Measurements from ENCODE around the gene ABHD14A. TPM values are rescaled to one million over a fixed set of nuclear protein-coding genes. Genes with fewer than 3 reads are reported as not detected.
"Not testable (repeated sequence)": the region's sequence is repeated elsewhere in the genome, so short reads cannot be mapped to it uniquely, and the experiment has no call there.

Gene ABHD14A
- total RNA-seq, 2 experiments from 2014 or later, result 10.2 to 12.9 TPM

DNA sequence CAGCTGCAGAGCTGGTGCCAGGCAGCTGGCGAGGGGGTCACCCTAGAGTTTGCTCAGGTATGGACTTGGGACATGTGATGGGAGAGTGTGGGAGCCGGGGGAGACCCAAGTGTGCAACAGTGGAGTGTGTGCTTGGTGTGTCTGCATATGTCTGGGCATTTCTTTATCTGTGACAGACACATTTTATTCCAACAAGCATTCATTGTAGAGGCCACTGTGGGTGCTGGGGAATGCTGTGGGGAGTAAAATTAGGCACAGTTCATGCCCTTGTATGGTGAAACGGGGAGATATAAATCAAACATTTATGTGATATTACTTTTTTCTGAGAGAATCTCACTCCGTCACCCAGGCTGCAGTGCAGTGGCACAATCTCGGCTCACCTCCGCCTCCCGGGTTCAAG, 12.7 kb downstream of the ABHD14A start:
- Mint-ChIP-seq H3K36me3 (peaks cover 15% of the 10 kb centered on the region), H3K4me1 (peaks cover 20% of the 10 kb centered on the region), H3K9me3 (no peaks in the 10 kb centered on the region), H3K27me3 (no peaks in the 10 kb centered on the region), H3K4me3 (no peak overlapping the region), H3K27ac (no peak overlapping the region)
- no peak for DNase-seq

DNA sequence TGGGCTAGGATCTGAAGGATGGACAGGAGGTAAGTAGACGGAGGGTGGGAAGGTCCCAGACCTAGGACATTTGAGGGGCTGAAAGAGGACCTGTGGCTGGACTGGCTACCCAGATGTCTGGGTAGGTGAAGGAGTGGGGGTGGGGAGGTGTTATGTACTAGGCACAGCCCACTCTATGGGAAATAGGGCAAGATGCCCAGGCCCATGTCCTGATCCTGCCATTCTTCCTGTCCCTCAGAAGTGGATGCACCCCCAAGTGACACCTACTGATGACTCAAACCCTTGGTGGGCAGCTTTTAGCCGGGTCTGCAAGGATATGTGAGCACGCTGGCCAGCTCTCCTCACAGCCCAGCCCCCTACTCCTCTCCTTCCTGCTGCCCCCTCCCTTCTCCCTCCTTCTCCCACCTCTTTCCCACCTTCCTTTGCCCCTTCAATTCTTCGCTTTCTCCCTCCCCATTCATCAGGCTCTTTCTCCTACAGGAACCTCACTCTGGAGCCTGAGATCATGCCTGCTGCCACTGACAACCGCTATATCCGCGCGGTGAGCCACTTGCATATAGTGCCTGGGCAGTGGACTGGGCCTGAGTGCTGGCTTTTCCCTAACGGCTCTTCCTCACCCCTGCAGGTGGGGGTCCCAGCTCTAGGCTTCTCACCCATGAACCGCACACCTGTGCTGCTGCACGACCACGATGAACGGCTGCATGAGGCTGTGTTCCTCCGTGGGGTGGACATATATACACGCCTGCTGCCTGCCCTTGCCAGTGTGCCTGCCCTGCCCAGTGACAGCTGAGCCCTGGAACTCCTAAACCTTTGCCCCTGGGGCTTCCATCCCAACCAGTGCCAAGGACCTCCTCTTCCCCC, 13.7 kb downstream of the ABHD14A start:
- no peak overlapping the region for H3K27ac Mint-ChIP-seq
- no peaks in the 10 kb centered on the region for H3K9me3 Mint-ChIP-seq
- no peak overlapping the region for H3K4me3 Mint-ChIP-seq
- peaks cover 23% of the 10 kb centered on the region for H3K4me1 Mint-ChIP-seq
- DNase-seq, result no peak
- peaks cover 3% of the 10 kb centered on the region for H3K27me3 Mint-ChIP-seq
- peaks cover 23% of the 10 kb centered on the region for H3K36me3 Mint-ChIP-seq

DNA sequence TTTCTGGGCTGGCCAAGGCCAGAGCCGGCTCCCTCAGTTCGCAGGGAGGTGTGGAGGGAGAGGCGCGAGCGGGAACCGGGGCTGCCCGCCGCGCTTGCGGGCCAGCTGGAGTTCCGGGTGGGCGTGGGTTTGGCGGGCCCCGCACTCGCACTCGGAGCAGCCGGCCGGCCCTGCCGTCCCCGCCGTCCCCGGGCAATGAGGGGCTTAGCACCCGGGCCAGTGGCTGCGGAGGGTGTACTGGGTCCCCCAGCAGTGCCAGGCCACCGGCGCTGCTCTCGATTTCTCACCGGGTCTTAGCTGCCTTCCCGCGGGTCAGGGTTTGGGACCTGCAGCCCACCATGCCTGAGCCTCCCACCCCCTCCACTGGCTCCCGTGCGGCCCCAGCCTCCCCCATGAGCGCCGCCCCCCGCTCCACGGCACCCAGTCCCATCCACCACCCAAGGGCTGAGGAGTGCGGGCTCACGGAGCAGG, 15.7 kb downstream of the ABHD14A start:
- not testable (repeated sequence) for H3K4me3 Mint-ChIP-seq, H3K27me3 Mint-ChIP-seq, DNase-seq, H3K9me3 Mint-ChIP-seq
- Mint-ChIP-seq H3K27ac (peak overlapping the region; percentile 83), H3K4me1 (peaks cover 28% of the 10 kb centered on the region), H3K36me3 (peaks cover 44% of the 10 kb centered on the region)

DNA sequence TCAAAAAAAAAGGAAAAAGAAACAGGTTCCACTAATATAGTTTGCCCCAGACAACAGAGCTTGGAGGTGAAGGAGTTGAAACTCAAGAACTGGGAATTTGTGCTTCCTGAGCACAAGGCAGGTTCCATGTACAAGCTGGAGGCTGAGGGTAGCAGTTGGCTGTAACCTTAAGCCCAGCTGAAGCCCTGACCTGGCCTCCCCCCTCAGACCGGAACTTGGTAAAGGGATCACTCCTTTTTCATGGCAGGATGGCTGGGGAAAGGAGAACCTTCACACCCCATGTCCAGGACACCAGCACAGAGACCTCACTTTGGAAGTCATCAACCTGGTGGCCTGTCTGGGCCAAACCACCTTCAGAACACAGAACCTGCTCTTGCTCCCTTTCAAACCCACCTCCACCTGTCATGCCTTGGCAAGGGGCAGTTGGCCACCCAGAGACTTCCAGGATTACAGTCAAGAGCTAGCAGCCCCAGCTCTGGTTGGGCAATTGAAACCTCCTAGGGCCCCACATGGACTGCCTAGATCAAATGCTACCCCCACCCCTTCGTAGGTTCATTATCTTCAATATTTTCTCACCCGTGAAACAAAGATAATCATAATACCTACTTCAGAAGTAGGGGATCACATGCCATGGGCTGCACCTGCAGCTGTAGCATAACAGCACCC, 17.3 kb downstream of the ABHD14A start:
- Mint-ChIP-seq H3K27ac (peak overlapping the region; percentile 83), H3K36me3 (peaks cover 47% of the 10 kb centered on the region), H3K27me3 (peaks cover 3% of the 10 kb centered on the region), H3K4me3 (peak overlapping the region; percentile 100), H3K9me3 (no peaks in the 10 kb centered on the region), H3K4me1 (peaks cover 28% of the 10 kb centered on the region)
- DNase-seq, result no peak

DNA sequence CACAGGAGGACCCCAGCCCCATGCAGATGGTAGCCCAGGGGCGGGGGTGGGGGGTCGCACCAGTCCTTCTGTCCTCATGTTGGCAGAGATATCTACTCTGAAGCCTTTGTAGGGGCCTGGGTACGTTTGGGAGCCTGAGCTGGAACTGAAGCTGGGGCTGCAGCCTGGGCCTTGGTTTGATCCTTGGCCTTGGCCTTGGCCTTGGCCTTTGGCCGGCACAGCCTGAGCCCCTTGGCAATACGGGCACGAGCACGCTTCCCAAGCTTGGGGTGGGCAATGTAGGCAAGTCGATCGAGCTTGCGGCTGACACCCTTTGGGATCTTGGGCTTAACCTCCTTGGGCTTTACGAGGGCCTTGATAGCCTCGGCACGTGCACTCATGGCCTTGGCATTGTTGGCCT, 18.8 kb downstream of the ABHD14A start:
- Mint-ChIP-seq H3K4me1 (peaks cover 28% of the 10 kb centered on the region), H3K36me3 (peaks cover 47% of the 10 kb centered on the region), H3K4me3 (peak overlapping the region; percentile 100), H3K27ac (peak overlapping the region; percentile 99)
- H3K27me3 Mint-ChIP-seq, DNase-seq, H3K9me3 Mint-ChIP-seq: not testable (repeated sequence)

DNA sequence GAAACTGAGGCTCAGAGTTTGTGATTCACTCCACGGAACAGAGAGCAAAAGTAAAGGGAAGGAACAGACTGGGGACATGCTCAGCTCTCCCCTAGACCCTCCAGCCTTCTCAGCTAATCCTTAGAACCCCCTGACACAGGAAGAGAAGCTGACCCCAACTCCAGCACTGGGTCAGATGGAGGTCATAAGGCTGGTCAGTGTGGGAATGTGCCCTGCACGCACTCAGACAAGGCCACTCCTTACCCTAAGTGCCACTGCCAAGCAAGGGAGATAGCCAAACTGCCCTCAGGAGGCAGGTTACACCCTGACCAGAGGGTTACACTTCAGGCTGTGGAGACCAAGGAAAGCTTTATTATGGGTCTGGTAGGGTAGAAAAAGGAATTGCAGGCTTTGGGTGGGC, 19.7 kb downstream of the ABHD14A start:
- H3K27ac Mint-ChIP-seq, result peak overlapping the region; percentile 99
- peaks cover 3% of the 10 kb centered on the region for H3K27me3 Mint-ChIP-seq
- H3K36me3 Mint-ChIP-seq, result peaks cover 47% of the 10 kb centered on the region
- H3K4me3 Mint-ChIP-seq, result peak overlapping the region; percentile 100
- DNase-seq, result no peak
- no peaks in the 10 kb centered on the region for H3K9me3 Mint-ChIP-seq
- peaks cover 25% of the 10 kb centered on the region for H3K4me1 Mint-ChIP-seq

DNA sequence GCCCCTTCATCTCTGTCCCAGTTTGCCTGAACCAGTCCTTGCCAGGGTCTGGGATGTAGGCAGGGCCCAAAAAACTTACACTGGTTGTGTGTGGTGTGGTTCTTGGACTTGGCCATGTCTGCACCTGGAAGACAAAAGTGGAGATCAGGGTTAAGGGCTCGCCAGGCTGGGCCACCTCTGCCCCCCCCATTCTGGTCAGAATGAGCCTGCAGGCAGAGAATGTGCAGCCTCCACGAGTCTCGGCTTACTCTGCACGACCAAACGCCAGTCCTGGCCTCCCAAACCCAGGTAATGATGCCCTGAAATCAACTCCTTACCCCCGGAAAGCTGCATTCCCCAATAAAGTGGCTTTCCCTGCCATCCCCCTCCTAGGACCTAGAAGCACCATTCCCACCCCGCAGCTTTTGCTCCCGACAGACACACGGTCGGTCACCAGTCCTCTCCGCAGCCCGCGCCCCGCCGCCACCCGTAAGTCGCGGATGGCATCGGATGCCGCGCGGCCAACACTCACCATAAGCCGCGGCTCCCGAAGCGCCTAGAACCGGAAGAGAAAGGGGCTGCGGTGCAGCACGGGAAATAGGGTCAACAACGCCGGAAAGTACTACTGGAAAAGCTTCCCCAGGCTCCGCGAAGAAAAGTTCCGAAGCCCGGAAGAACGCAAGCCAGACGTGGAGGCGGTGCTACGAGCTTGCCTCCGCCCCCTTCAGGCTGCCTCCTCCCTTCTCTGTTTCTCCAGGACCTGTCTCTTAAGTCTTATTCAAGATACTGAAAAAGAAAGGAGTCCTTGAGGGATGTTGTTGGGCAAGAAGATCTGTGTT, 20.7 kb downstream of the ABHD14A start, which contains the start of gene RPL29:
TSS of gene RPL29 (minus strand) at position 550 of the 818 bp plus-strand sequence. CDS start at position 116, 434 bp downstream.
- Mint-ChIP-seq H3K4me1 (peaks cover 25% of the 10 kb centered on the region), H3K27me3 (peaks cover 3% of the 10 kb centered on the region), H3K9me3 (no peaks in the 10 kb centered on the region), H3K4me3 (peak within 1 kb of the TSS; percentile 100), H3K27ac (peak within 1 kb of the TSS; percentile 99), H3K36me3 (peaks cover 47% of the 10 kb centered on the region)
- DNase-seq, result peak; percentile 90

DNA sequence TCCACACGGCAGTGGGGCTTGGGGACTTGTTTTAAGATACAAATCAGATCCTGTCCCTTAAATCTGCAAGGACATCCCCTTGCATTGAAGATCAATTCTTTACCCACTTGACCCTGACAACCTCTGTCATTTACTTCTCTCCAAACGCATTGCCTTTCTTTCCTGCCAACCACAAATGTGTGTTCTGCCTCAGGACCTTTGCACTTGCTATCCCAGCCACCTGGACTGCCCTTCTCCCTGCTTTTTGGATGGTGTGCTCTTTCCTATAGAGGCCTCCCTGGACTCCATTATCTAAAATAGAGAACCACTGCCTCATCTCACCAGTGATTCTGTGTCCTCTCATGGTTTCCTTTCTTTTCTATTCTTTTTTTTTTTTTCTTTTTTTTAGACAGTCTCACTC, 22.3 kb downstream of the ABHD14A start:
- no peak overlapping the region for H3K27ac Mint-ChIP-seq
- peaks cover 3% of the 10 kb centered on the region for H3K27me3 Mint-ChIP-seq
- H3K4me3 Mint-ChIP-seq, result no peak overlapping the region
- peaks cover 36% of the 10 kb centered on the region for H3K36me3 Mint-ChIP-seq
- H3K9me3 Mint-ChIP-seq, result no peaks in the 10 kb centered on the region
- peaks cover 27% of the 10 kb centered on the region for H3K4me1 Mint-ChIP-seq
- no peak for DNase-seq

DNA sequence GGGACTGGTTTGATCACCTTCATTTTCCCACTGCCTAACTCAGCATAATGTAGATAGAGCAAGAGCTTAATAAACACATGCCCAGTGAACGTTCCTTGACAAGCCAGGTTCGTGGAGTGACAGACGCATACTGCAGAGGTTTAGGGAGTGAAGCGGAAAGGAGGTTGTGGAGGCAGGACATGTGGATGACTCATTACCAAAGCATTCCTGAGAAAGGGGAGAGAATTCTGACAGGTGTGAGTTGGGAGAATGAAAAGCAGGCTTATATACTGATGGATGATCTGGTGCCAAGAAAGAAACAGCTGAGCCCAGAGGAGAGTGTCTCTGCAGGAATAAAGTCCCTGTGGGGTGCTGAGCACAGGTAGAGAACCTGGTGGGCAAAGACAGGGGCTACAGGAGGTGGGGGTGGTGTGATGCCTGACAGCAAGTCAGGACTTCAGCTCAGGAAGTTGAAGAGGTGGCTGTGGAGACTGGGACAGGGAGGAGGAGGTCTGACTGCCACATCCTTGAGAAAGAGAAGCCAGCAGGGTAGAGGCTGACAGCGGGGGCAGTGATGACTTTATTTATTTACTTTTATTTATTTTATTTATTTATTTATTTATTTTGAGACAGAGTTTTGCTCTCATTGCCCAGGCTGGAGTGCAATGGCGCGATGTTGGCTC, 23.2 kb downstream of the ABHD14A start:
- H3K4me3 Mint-ChIP-seq, result no peak overlapping the region
- peaks cover 3% of the 10 kb centered on the region for H3K27me3 Mint-ChIP-seq
- H3K36me3 Mint-ChIP-seq, result peaks cover 28% of the 10 kb centered on the region
- H3K4me1 Mint-ChIP-seq, result peaks cover 21% of the 10 kb centered on the region
- DNase-seq, result no peak
- H3K9me3 Mint-ChIP-seq, result no peaks in the 10 kb centered on the region
- no peak overlapping the region for H3K27ac Mint-ChIP-seq

DNA sequence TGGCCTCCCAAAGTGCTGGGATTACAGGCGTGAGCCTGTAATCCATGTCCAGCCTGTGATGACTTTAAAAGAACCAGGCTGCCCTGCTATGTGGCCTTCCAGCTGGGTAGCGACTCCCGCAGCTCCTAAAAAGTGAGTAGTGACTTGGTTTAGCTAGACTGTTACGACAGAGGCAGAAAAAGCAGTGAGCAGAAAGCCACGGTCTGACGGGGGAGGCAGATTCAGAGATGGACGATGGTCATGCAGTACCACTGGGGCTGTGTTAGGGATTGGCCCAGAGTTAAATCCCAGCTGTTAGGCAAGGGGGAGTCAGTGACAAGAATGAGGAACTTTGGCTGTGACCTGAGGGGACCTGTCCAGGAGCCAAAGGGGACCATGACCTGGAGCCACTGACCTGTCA, 23.9 kb downstream of the ABHD14A start:
- no peak overlapping the region for H3K4me3 Mint-ChIP-seq
- no peaks in the 10 kb centered on the region for H3K27me3 Mint-ChIP-seq
- no peak overlapping the region for H3K27ac Mint-ChIP-seq
- peaks cover 21% of the 10 kb centered on the region for H3K36me3 Mint-ChIP-seq
- no peak for DNase-seq
- H3K4me1 Mint-ChIP-seq, result peaks cover 18% of the 10 kb centered on the region
- no peaks in the 10 kb centered on the region for H3K9me3 Mint-ChIP-seq

DNA sequence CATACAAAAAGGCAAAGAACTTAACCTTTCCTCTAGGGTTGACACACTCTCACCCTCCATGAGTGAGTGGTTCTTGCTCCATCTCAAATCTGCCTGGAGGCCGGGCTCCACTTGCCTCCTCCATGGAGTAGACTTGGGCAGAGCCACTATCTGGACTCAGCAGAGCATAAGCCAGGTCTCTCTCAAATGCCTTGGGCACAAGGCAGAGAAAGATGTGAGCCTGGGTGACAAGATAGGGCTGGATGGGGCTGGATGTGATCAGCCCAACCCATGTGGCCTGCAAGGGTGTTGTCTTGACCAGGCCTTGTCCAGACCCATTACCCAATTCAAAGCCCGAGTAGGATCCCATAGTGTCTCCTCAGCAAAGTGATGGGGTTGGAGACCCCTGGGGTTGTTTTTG, 25.0 kb downstream of the ABHD14A start:
- Mint-ChIP-seq H3K27ac (no peak overlapping the region), H3K27me3 (no peaks in the 10 kb centered on the region), H3K9me3 (no peaks in the 10 kb centered on the region), H3K4me3 (no peak overlapping the region), H3K4me1 (peaks cover 8% of the 10 kb centered on the region), H3K36me3 (peaks cover 10% of the 10 kb centered on the region)
- DNase-seq, result no peak

DNA sequence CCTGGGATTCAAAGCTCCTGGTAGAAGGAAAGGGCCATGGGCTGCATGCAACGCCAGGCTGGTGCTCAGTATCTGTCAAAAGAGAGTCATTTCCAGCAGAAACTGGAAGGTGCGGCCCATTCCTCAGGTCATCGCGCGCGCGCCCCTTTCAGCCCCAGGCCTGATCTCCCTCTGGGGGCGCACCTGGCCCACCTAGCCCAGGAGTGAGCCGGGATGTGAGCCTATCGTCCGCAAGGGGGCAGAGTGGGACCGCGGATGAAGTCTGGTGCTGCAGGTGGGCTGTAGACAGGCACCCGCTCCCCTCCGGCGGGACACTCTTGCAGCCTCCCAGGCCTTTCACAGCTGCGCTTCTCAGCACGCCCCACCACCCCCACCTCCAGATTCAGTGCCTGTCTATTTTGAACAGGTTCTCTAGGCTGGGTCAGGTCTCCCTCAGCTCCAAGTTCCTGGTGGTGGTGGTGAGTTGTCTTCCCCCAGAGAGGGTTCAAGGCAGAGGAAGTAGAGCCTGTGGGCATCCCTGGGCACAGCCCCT, 26.6 kb downstream of the ABHD14A start:
- Mint-ChIP-seq H3K4me1 (peaks cover 12% of the 10 kb centered on the region), H3K36me3 (no peaks in the 10 kb centered on the region), H3K27ac (no peak overlapping the region), H3K4me3 (no peak overlapping the region), H3K9me3 (no peaks in the 10 kb centered on the region), H3K27me3 (no peaks in the 10 kb centered on the region)
- peak; percentile 88 for DNase-seq

DNA sequence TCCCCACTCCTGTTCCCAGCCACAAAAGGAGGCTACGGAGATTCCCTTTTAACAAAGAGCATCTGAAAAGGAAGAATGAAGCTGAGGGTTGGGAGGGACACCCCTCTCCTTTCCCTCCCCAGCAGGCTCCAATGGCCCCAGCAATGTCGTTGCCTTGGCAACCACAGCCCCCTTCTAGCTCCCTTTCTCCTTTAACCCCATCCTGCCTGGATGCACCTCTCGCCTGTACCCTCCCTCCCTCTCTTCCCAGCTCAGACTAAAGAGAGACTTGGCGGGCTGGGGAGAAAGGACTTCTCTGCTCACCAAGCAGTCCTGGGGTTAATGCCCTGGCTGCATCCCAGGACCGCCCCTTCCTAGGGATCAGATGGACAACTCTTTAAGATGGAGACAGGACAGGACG, 27.9 kb downstream of the ABHD14A start:
- Mint-ChIP-seq H3K9me3 (no peaks in the 10 kb centered on the region), H3K4me1 (peaks cover 12% of the 10 kb centered on the region), H3K4me3 (no peak overlapping the region), H3K27me3 (no peaks in the 10 kb centered on the region), H3K27ac (no peak overlapping the region), H3K36me3 (no peaks in the 10 kb centered on the region)
- DNase-seq, result no peak

DNA sequence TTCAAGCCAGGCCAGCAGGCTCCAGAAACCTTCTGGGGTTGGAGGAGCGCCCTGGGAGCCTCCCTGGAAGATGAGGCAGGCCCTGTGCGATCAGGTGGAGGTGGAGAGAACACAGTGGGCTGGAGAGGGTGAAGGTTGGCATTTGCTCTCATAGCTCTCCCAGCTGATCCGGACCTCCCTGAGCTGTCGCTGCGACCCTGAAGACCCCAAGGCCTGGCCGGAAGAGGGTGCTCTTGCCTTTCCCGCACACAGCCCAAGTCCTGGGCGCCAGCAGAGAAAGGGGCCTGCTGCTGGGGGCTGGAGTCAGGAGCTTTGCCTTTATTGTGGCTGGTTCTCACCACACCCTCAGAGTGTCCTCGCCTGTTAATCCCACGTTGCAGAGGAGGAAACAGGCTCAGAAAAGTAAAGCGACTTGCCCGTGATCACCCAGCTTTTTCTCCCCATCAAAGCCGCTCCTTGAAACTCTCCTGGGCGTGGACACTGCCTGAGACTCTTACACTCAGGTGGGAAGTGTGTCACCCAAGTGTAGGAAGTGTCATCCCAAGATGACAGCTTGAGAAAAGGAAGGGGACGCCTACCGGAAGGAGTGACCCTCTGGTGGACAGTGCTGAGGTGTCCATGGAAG, 29.4 kb downstream of the ABHD14A start:
- H3K27ac Mint-ChIP-seq, result no peak overlapping the region
- H3K27me3 Mint-ChIP-seq, result no peaks in the 10 kb centered on the region
- no peaks in the 10 kb centered on the region for H3K36me3 Mint-ChIP-seq
- no peaks in the 10 kb centered on the region for H3K9me3 Mint-ChIP-seq
- DNase-seq, result no peak
- H3K4me1 Mint-ChIP-seq, result peaks cover 12% of the 10 kb centered on the region
- no peak overlapping the region for H3K4me3 Mint-ChIP-seq

Measured in activated naive CD8-positive, alpha-beta T cell treated with anti-CD3 and anti-CD28 coated beads for 36 hours (primary cell).